ENCODE data around the gene SLC45A2. TPM values are rescaled to one million over a fixed set of nuclear protein-coding genes. Genes with fewer than 3 reads are reported as not detected.
A peak's percentile ranks its signal among the peaks of the same experiment; 100 is the strongest.
"Not testable (repeated sequence)": the region's sequence is repeated elsewhere in the genome, so short reads cannot be mapped to it uniquely, and the experiment has no call there.

Gene SLC45A2
- total RNA-seq = under 1 TPM; 0.73 to 0.75 TPM
- long read RNA-seq = 0 reads

- DNase-seq = no peak
- intact Hi-C loops (cut with DNase I, micrococcal nuclease) = loop anchor here in 1 of 2 donors (10.0 kb wide), 1 partner anchor 470 kb away; no protein-coding TSS in a partner anchor
- ATAC-seq = no peak
These were observed at the start of gene SLC45A2 for GRCh38 chr5:33984671-33985124. TSS of gene SLC45A2 (minus strand) at chr5:33984693. CDS start at chr5:33984583, 110 bp downstream.

- intact Hi-C loops (cut with DNase I, micrococcal nuclease) = no loop called here
- ATAC-seq (no peak), DNase-seq (no peak)
These were observed 47.5 kb upstream of the SLC45A2 start for GRCh38 chr5:34031966-34032365.

- ATAC-seq (no peak), DNase-seq (no peak)
- intact Hi-C loops (cut with DNase I, micrococcal nuclease) = no loop called here
These were observed 46.6 kb upstream of the SLC45A2 start for GRCh38 chr5:34031117-34031516.

- ATAC-seq; intact Hi-C loops (cut with DNase I, micrococcal nuclease): not testable (repeated sequence)
These were observed 46.1 kb upstream of the SLC45A2 start for GRCh38 chr5:34030585-34030984.

GRCh38 chr5:34030048-34030447 is 45.6 kb upstream of the SLC45A2 start:
- no peak for ATAC-seq
- no peak for DNase-seq
- intact Hi-C loops (cut with DNase I, micrococcal nuclease) = no loop called here

More at GRCh38 chr5:34030585-34030984, 46.1 kb upstream of the SLC45A2 start:
- DNase-seq = not testable (repeated sequence)

GRCh38 chr5:34028349-34028748 is 43.9 kb upstream of the SLC45A2 start:
- DNase-seq (no peak), ATAC-seq (no peak)
- intact Hi-C loops (cut with DNase I, micrococcal nuclease) = no loop called here

- no peak for DNase-seq
- no peak for ATAC-seq
These were observed 41.7 kb upstream of the SLC45A2 start for GRCh38 chr5:34026089-34026761.

GRCh38 chr5:34022121-34022705 is 37.7 kb upstream of the SLC45A2 start:
- ATAC-seq = no peak
- no peak for DNase-seq
- intact Hi-C loops (cut with DNase I, micrococcal nuclease) = no loop called here

More at GRCh38 chr5:34026089-34026761, 41.7 kb upstream of the SLC45A2 start:
- intact Hi-C loops (cut with DNase I, micrococcal nuclease) = no loop called here

GRCh38 chr5:34021334-34021733 is 36.8 kb upstream of the SLC45A2 start:
- intact Hi-C loops (cut with DNase I, micrococcal nuclease) = no loop called here
- ATAC-seq (peak; percentile 60), DNase-seq (no peak)

- ATAC-seq (peak; percentile 95), DNase-seq (no peak)
- intact Hi-C loops (cut with DNase I, micrococcal nuclease) = no loop called here
These were observed 36.2 kb upstream of the SLC45A2 start for GRCh38 chr5:34020726-34021125.

GRCh38 chr5:34017254-34017653 is 32.8 kb upstream of the SLC45A2 start:
- intact Hi-C loops (cut with DNase I, micrococcal nuclease) = no loop called here
- ATAC-seq (no peak), DNase-seq (no peak)

- ATAC-seq (no peak), DNase-seq (no peak)
These were observed 32.3 kb upstream of the SLC45A2 start for GRCh38 chr5:34016750-34017149.

GRCh38 chr5:34016222-34016621 is 31.7 kb upstream of the SLC45A2 start:
- no peak for DNase-seq
- ATAC-seq = no peak

More at GRCh38 chr5:34016750-34017149, 32.3 kb upstream of the SLC45A2 start:
- intact Hi-C loops (cut with DNase I, micrococcal nuclease) = no loop called here

GRCh38 chr5:34015120-34015822 is 30.8 kb upstream of the SLC45A2 start:
- ATAC-seq = peak; percentile 91
- intact Hi-C loops (cut with DNase I, micrococcal nuclease) = no loop called here
- DNase-seq = peak; percentile 42 to 44

More at GRCh38 chr5:34016222-34016621, 31.7 kb upstream of the SLC45A2 start:
- intact Hi-C loops (cut with DNase I, micrococcal nuclease) = no loop called here

GRCh38 chr5:34014626-34015025 is 30.1 kb upstream of the SLC45A2 start:
- DNase-seq = peak in 1 of 2 donors; percentile 17
- ATAC-seq = peak; percentile 71
- intact Hi-C loops (cut with DNase I, micrococcal nuclease) = no loop called here

GRCh38 chr5:34013547-34013946 is 29.1 kb upstream of the SLC45A2 start:
- intact Hi-C loops (cut with DNase I, micrococcal nuclease) = no loop called here
- DNase-seq (no peak), ATAC-seq (no peak)

- no peak for DNase-seq
- no peak for ATAC-seq
- intact Hi-C loops (cut with DNase I, micrococcal nuclease) = no loop called here
These were observed 28.3 kb upstream of the SLC45A2 start for GRCh38 chr5:34012791-34013190.

- intact Hi-C loops (cut with DNase I, micrococcal nuclease) = no loop called here
- DNase-seq (no peak), ATAC-seq (no peak)
These were observed 27.0 kb upstream of the SLC45A2 start for GRCh38 chr5:34011536-34011935.

GRCh38 chr5:34010146-34010545 is 25.7 kb upstream of the SLC45A2 start:
- DNase-seq; intact Hi-C loops (cut with DNase I, micrococcal nuclease); ATAC-seq: not testable (repeated sequence)

- DNase-seq (no peak), ATAC-seq (no peak)
- intact Hi-C loops (cut with DNase I, micrococcal nuclease) = no loop called here
These were observed 25.1 kb upstream of the SLC45A2 start for GRCh38 chr5:34009610-34010009.

Measured in left colon (tissue), 2 donors.